ENCODE data around the gene FBXL3. TPM values are rescaled to one million over a fixed set of nuclear protein-coding genes. Genes with fewer than 3 reads are reported as not detected.

Gene FBXL3
- 100 to 1,000 TPM in 1 of 4 donors, 10 to 100 TPM in 3; 76.9 to 118 (median 80.5) TPM for total RNA-seq

GRCh38 chr13:77026861-77027621, at the start of gene FBXL3:
Gene FBXL3, minus strand, starts transcription at chr13:77027159. Its CDS starts 5,299 bp downstream, at chr13:77021860.
- Histone ChIP-seq H3K9me3 (no peaks in the 10 kb centered on the region), H3K27me3 (no peaks in the 10 kb centered on the region), H3K27ac (replicated peaks in 1 of 4) (peak within 1 kb of the TSS; percentile 96 to 100 (median 100)), H3K4me3 (peak within 1 kb of the TSS; percentile 90 to 99 (median 97)), H3K36me3 (no peaks in the 10 kb centered on the region), H3K4me1 (peaks cover 44 to 50% (median 48%) of the 10 kb centered on the region in 4 donors)
- under 1% methylated on average over 18 of the region's 74 CpGs for WGBS
- TF ChIP-seq POLR2AphosphoS5 (IDR thresholded peaks at IDR 0.05): peak; percentile 69 to 84
- peak; percentile 42 for TF ChIP-seq POLR2A (IDR thresholded peaks at IDR 0.05; ENCODE audit: low read depth)
- no peak for TF ChIP-seq EP300 (IDR thresholded peaks at IDR 0.05)
- intact Hi-C loops (cut with DNase I): loop anchor here (5.0 to 10.0 kb wide), 2 partner anchors 35 to 298 kb away; partner anchors contain the start of genes CLN5 and MYCBP2
- peak; percentile 93 for DNase-seq (ENCODE audit: extremely low spot score)

DNA sequence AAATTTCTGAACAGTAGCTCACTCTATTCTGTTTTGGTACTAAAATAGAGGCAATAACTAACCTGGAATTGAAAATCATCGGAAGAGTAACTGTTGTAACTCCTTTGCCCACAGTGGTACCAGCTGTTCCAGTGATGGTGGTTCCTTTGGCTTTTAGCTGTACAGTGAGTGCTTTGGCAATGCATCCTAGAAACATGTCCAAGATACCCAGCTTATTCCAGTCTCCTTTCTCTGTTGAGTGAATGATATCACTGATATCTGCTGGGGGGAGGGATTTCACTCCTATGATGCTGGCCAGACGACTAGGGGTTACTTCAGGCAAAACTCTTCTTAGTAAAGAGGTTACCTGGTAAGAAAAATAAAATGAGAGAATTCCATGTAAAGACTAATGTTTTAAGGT, 40.6 kb upstream of the FBXL3 start:
- intact Hi-C loops (cut with DNase I): no loop called here
- TF ChIP-seq POLR2A (IDR thresholded peaks at IDR 0.05; ENCODE audit: low read depth): no peak
- no peak for TF ChIP-seq EP300 (IDR thresholded peaks at IDR 0.05)
- no peak for TF ChIP-seq POLR2AphosphoS5 (IDR thresholded peaks at IDR 0.05)
- TF ChIP-seq, protein P1, sequence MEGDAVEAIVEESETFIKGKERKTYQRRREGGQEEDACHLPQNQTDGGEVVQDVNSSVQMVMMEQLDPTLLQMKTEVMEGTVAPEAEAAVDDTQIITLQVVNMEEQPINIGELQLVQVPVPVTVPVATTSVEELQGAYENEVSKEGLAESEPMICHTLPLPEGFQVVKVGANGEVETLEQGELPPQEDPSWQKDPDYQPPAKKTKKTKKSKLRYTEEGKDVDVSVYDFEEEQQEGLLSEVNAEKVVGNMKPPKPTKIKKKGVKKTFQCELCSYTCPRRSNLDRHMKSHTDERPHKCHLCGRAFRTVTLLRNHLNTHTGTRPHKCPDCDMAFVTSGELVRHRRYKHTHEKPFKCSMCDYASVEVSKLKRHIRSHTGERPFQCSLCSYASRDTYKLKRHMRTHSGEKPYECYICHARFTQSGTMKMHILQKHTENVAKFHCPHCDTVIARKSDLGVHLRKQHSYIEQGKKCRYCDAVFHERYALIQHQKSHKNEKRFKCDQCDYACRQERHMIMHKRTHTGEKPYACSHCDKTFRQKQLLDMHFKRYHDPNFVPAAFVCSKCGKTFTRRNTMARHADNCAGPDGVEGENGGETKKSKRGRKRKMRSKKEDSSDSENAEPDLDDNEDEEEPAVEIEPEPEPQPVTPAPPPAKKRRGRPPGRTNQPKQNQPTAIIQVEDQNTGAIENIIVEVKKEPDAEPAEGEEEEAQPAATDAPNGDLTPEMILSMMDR (IDR thresholded peaks at IDR 0.05): no peak
- no peaks in the 10 kb centered on the region for H3K4me1 ChIP-seq
- H3K9me3 ChIP-seq: no peaks in the 10 kb centered on the region
- DNase-seq (ENCODE audit: extremely low spot score): no peak
- H3K36me3 ChIP-seq: peaks cover 25 to 78% (median 47%) of the 10 kb centered on the region in 4 donors
- no peak overlapping the region for H3K27ac ChIP-seq (replicated peaks in 1 of 4)
- no peak overlapping the region for H3K4me3 ChIP-seq
- H3K27me3 ChIP-seq: no peaks in the 10 kb centered on the region
- WGBS: 90% methylated on average over 2 of the region's 2 CpGs

DNA sequence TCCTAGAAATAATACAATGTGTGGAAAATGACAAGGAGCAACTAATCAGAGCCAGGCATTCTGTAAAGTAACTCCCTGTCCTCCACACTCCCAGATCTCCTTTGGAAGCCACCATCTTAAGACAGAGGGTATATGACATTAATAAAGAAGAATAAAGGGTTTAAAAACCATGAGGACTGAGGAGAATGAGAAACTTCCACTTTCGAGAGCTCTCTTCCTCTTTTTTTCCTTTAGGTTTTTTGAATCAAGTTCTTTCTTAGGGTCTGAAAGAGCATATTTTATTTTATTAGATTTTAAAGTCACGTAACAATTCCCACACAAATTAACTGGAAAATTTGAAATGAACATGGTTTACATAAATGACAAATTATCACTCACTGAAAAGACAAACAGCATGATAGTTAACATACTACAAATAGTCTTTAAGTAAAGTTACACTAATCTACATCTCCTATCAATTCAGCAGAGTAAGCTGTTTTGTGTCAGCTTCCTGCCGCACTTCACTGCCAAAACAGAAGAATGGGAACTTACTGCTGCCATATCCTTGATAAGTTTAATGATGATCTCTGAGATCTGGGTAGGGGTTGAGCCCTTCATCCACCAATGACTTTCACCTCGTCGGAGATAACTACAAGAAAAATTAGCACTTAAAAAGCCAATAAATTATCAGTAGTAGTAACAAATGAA, 38.6 kb upstream of the FBXL3 start:
- Histone ChIP-seq H3K27ac (replicated peaks in 1 of 4) (no peak overlapping the region), H3K4me1 (no peaks in the 10 kb centered on the region), H3K4me3 (no peak overlapping the region), H3K36me3 (peaks cover 39 to 96% (median 59%) of the 10 kb centered on the region in 4 donors), H3K9me3 (no peaks in the 10 kb centered on the region), H3K27me3 (no peaks in the 10 kb centered on the region)
- intact Hi-C loops (cut with DNase I): no loop called here
- DNase-seq (ENCODE audit: extremely low spot score): no peak
- TF ChIP-seq POLR2AphosphoS5 (IDR thresholded peaks at IDR 0.05): no peak
- no peak for TF ChIP-seq POLR2A (IDR thresholded peaks at IDR 0.05; ENCODE audit: low read depth)
- TF ChIP-seq EP300 (IDR thresholded peaks at IDR 0.05): no peak
- TF ChIP-seq, protein P1 (IDR thresholded peaks at IDR 0.05): no peak
- WGBS: 68% methylated on average over 5 of the region's 5 CpGs

- TF ChIP-seq EP300 (IDR thresholded peaks at IDR 0.05) (no peak), POLR2AphosphoS5 (IDR thresholded peaks at IDR 0.05) (no peak), POLR2A (IDR thresholded peaks at IDR 0.05; ENCODE audit: low read depth) (no peak)
- TF ChIP-seq, protein P1 (IDR thresholded peaks at IDR 0.05): no peak
- Histone ChIP-seq H3K27ac (replicated peaks in 1 of 4) (no peak overlapping the region), H3K4me1 (no peaks in the 10 kb centered on the region), H3K36me3 (peaks cover 33 to 95% (median 66%) of the 10 kb centered on the region in 4 donors), H3K9me3 (no peaks in the 10 kb centered on the region), H3K27me3 (no peaks in the 10 kb centered on the region), H3K4me3 (no peak overlapping the region)
- 92% methylated on average over 1 of the region's 1 CpG for WGBS
- intact Hi-C loops (cut with DNase I): no loop called here
- DNase-seq (ENCODE audit: extremely low spot score): no peak
Observed at GRCh38 chr13:77062097-77062496, 35.1 kb upstream of the FBXL3 start.

- Histone ChIP-seq H3K4me1 (no peaks in the 10 kb centered on the region), H3K9me3 (no peaks in the 10 kb centered on the region), H3K36me3 (peaks cover 33 to 98% (median 70%) of the 10 kb centered on the region in 4 donors), H3K27ac (replicated peaks in 1 of 4) (no peak overlapping the region), H3K27me3 (no peaks in the 10 kb centered on the region), H3K4me3 (no peak overlapping the region)
- intact Hi-C loops (cut with DNase I): no loop called here
- TF ChIP-seq POLR2AphosphoS5 (IDR thresholded peaks at IDR 0.05) (no peak), EP300 (IDR thresholded peaks at IDR 0.05) (no peak), POLR2A (IDR thresholded peaks at IDR 0.05; ENCODE audit: low read depth) (no peak)
- TF ChIP-seq, protein P1 (IDR thresholded peaks at IDR 0.05): no peak
- 93% methylated on average over 2 of the region's 2 CpGs for WGBS
- DNase-seq (ENCODE audit: extremely low spot score): no peak
Observed at GRCh38 chr13:77061362-77061761, 34.4 kb upstream of the FBXL3 start.
